ENCODE results near the gene CCL22.

DNA sequence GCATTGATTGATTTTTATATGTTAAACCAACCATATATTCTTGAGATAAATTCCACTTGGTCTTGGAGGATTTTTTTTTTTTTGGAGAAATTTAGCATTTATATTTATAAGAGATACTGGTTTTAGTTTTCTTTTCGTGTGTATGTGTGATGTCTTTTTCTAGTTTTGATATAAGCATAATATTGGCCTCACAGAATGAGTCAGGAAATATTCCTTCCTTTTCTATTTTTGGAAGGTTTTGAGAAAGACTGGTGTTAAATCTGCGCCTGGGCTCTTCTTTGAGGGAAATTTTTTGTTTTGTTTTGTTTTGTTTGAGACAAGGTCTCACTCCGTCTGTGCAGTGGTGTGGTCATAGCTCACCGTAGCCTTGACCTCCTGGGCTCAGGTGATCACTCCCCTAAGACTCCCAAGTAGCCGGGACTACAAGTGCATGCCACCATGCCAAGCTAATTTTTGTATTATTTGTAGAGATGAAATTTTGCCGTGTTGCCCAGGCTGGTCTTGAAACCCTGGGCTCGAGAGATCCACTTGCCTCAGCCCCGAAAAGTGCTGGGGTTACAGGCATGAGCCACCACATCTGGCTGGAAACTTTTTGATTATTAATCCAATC lies 28.8 kb upstream of the CCL22 start:
- TF ChIP-seq POLR2A (IDR thresholded peaks at IDR 0.05) (no peak), POLR2AphosphoS5 (IDR thresholded peaks at IDR 0.05; ENCODE audit: insufficient read depth in 1 of 2, low read depth in 1 of 2) (no peak)
- TF ChIP-seq, protein P1, sequence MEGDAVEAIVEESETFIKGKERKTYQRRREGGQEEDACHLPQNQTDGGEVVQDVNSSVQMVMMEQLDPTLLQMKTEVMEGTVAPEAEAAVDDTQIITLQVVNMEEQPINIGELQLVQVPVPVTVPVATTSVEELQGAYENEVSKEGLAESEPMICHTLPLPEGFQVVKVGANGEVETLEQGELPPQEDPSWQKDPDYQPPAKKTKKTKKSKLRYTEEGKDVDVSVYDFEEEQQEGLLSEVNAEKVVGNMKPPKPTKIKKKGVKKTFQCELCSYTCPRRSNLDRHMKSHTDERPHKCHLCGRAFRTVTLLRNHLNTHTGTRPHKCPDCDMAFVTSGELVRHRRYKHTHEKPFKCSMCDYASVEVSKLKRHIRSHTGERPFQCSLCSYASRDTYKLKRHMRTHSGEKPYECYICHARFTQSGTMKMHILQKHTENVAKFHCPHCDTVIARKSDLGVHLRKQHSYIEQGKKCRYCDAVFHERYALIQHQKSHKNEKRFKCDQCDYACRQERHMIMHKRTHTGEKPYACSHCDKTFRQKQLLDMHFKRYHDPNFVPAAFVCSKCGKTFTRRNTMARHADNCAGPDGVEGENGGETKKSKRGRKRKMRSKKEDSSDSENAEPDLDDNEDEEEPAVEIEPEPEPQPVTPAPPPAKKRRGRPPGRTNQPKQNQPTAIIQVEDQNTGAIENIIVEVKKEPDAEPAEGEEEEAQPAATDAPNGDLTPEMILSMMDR (IDR thresholded peaks at IDR 0.05): no peak
